Measurements from ENCODE around the gene XNDC1N.

DNA sequence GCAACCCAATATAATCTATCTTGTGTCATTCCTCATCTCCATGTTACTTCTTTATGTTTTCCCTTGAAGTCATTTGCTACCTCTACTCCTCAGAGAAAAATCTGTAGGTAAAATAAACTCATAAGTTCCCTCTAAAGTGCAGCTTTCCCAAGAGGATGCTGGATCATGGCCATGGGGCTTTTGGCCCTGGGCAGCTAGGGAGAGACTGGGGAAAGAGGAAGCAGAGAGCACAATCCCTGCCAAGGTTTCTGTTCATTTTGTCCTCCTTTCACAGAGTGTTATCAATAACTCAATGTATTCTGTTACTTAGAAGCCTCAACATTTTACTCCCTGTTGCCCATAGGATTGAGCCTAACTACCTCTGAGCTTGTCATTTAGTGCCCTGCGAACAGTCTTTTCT lies 9.4 kb upstream of the XNDC1N start:
- TF ChIP-seq BHLHE40 (IDR thresholded peaks at IDR 0.05; ENCODE audit: borderline replicate concordance) (no peak), FOXM1 (IDR thresholded peaks at IDR 0.05; ENCODE audit: borderline replicate concordance) (no peak), SP1 (IDR thresholded peaks at IDR 0.05) (no peak), SUZ12 (IDR thresholded peaks at IDR 0.05) (no peak), ZNF384 (IDR thresholded peaks at IDR 0.05) (no peak), HDGF (IDR thresholded peaks at IDR 0.05; ENCODE audit: borderline replicate concordance) (no peak), FOXA1 (IDR thresholded peaks at IDR 0.05) (no peak), FOXK2 (IDR thresholded peaks at IDR 0.05) (no peak), TARDBP (IDR thresholded peaks at IDR 0.05) (no peak), CTBP1 (IDR thresholded peaks at IDR 0.05; ENCODE audit: borderline replicate concordance) (no peak), ELF4 (IDR thresholded peaks at IDR 0.05) (no peak), L3MBTL2 (conservative IDR thresholded peaks at IDR 0.05) (no peak)
